Kasumi-1 (cell line): ENCODE results near the gene IRS2.
A peak's percentile ranks its signal among the peaks of the same experiment; 100 is the strongest.

Experiments used
- DNase-seq, 2 experiments: peaks; one replicate each; lab custom pipeline; 2025; lab: John Stamatoyannopoulos, UW

The IRS2 gene

GRCh38 chr13:109706015-109706715 is 80.2 kb downstream of the IRS2 start:
- DNase-seq, result peak in 1 of 2 experiments; percentile 13

GRCh38 chr13:109704771-109705635 is 81.4 kb downstream of the IRS2 start:
- DNase-seq, result peak; percentile 90 to 91

GRCh38 chr13:109703250-109703649 is 83.1 kb downstream of the IRS2 start:
- no peak for DNase-seq
